Measurements from ENCODE around the gene ITK.

ITK gene

GRCh38 chr5:157143127-157143971 is 37.3 kb upstream of the ITK start:
- DNase-seq (ENCODE audit: extremely low spot score): peak; percentile 69
- POLR2A ChIA-PET: interaction anchor here (0.5 to 1.8 kb wide), 5 partner anchors 11 to 714 kb away, joined by 3 to 6 read pairs (median 5); no protein-coding TSS in a partner anchor

GRCh38 chr5:157148734-157149615 is 31.7 kb upstream of the ITK start:
- DNase-seq (ENCODE audit: extremely low spot score): peak; percentile 71
- ChIA-PET POLR2A (no interaction called here), CTCF (interaction anchor here (0.6 to 4.3 kb wide), 44 partner anchors 9 to 594 kb away, joined by 3 to 45 read pairs (median 4); partner anchors contain the start of gene LSM11)
- TF ChIP-seq, protein P1, sequence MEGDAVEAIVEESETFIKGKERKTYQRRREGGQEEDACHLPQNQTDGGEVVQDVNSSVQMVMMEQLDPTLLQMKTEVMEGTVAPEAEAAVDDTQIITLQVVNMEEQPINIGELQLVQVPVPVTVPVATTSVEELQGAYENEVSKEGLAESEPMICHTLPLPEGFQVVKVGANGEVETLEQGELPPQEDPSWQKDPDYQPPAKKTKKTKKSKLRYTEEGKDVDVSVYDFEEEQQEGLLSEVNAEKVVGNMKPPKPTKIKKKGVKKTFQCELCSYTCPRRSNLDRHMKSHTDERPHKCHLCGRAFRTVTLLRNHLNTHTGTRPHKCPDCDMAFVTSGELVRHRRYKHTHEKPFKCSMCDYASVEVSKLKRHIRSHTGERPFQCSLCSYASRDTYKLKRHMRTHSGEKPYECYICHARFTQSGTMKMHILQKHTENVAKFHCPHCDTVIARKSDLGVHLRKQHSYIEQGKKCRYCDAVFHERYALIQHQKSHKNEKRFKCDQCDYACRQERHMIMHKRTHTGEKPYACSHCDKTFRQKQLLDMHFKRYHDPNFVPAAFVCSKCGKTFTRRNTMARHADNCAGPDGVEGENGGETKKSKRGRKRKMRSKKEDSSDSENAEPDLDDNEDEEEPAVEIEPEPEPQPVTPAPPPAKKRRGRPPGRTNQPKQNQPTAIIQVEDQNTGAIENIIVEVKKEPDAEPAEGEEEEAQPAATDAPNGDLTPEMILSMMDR (IDR thresholded peaks at IDR 0.05; ENCODE audit: control extremely low read depth, extremely low read depth, low read depth, missing control alignments): peak; percentile 77

More at GRCh38 chr5:157143127-157143971, 37.3 kb upstream of the ITK start:
- TF ChIP-seq, protein P1 (IDR thresholded peaks at IDR 0.05; ENCODE audit: control extremely low read depth, extremely low read depth, low read depth, missing control alignments): no peak
- CTCF ChIA-PET: interaction anchor here (0.7 to 3.8 kb wide), 9 partner anchors 11 to 250 kb away, joined by 3 to 31 read pairs (median 3); no protein-coding TSS in a partner anchor

GRCh38 chr5:157150995-157151394 is 29.6 kb upstream of the ITK start:
- TF ChIP-seq, protein P1 (IDR thresholded peaks at IDR 0.05; ENCODE audit: control extremely low read depth, extremely low read depth, low read depth, missing control alignments): no peak
- POLR2A ChIA-PET: no interaction called here
- CTCF ChIA-PET: interaction anchor here (1.3 to 4.3 kb wide), 6 partner anchors 11 to 162 kb away, joined by 3 to 45 read pairs (median 17); no protein-coding TSS in a partner anchor
- no peak for DNase-seq (ENCODE audit: extremely low spot score)

- POLR2A ChIA-PET: no interaction called here
- TF ChIP-seq, protein P1 (IDR thresholded peaks at IDR 0.05; ENCODE audit: control extremely low read depth, extremely low read depth, low read depth, missing control alignments): no peak
- DNase-seq (ENCODE audit: extremely low spot score): no peak
- CTCF ChIA-PET: interaction anchor here (1.2 to 3.6 kb wide), 4 partner anchors 10 to 98 kb away, joined by 3 to 10 read pairs (median 3); no protein-coding TSS in a partner anchor
These were observed 25.3 kb upstream of the ITK start for GRCh38 chr5:157155297-157155696.

DNA sequence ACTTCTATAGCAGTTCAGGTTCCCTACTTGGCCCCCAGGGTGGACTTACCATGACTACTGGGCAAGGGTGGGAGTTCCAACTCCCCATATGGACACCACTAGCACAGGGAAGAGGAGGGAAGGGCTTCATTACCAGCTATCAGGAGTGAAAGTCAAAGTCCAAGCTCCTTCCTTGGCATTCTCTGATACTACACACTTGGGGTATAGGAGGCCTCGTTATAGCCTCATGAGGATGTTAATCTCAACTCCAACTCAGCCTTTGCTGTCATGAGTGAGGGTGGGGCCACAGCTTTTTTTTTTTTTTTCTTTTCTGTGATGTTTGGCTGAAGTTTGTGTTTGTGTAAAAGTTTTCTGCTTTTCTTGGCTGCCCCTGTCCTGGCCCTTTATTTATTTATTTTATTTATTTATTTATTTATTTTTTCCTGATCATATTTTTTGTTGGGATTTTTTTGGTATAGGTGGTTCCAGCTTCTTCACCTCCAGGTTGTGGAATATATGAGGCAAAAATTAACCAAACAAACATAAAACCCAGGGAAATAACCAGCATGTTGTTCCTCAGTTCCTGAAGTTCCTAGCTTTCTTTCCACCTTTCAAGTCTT is 23.2 kb upstream of the ITK start:
- ChIA-PET POLR2A (no interaction called here), CTCF (interaction anchor here (1.3 to 3.6 kb wide), 4 partner anchors 8 to 586 kb away, joined by 6 to 11 read pairs (median 8); partner anchors contain the start of gene LSM11)
- DNase-seq (ENCODE audit: extremely low spot score): no peak
- TF ChIP-seq, protein P1 (IDR thresholded peaks at IDR 0.05; ENCODE audit: control extremely low read depth, extremely low read depth, low read depth, missing control alignments): no peak
